Hepatocyte (in vitro differentiated cells): Measurements from ENCODE around the gene UTRN. TPM values are rescaled to one million over a fixed set of nuclear protein-coding genes. Genes with fewer than 3 reads are reported as not detected.

ENCODE experiments used
- DNase-seq: peaks from one replicate; pipeline ENCODE4 v3.0.0-alpha.2; 2016; ENCODE audit warnings: low spot score
- H2AFZ ChIP-seq: fragments of 200-600 bp; sonication (generic); 2 replicates; pipeline ENCODE4 v1.6.0; 2016; ENCODE audit warnings: antibody characterized with exemption, mild to moderate bottlenecking
- H3K27ac ChIP-seq: fragments of 200-600 bp; sonication (generic); 2 replicates; pipeline ENCODE4 v1.5.1; 2016; ENCODE audit warnings: mild to moderate bottlenecking
- H3K27me3 ChIP-seq: fragments of 200-600 bp; sonication (generic); 2 replicates; pipeline ENCODE4 v1.6.1; 2016
- H3K36me3 ChIP-seq: fragments of 200-600 bp; sonication (generic); replicated peaks from 2 replicates; pipeline ENCODE4 v1.5.1; 2016; ENCODE audit warnings: low read depth; ENCODE audit not compliant: insufficient read depth
- H3K4me1 ChIP-seq: fragments of 200-600 bp; sonication (generic); 2 replicates; pipeline ENCODE4 v1.5.1; 2016; ENCODE audit warnings: mild to moderate bottlenecking, moderate library complexity; ENCODE audit not compliant: insufficient read depth
- H3K4me2 ChIP-seq: fragments of 200-600 bp; sonication (generic); 2 replicates; pipeline ENCODE4 v1.6.0; 2016
- H3K4me3 ChIP-seq: fragments of 200-600 bp; sonication (generic); 2 replicates; pipeline ENCODE4 v1.5.1; 2016; ENCODE audit warnings: mild to moderate bottlenecking
- H3K79me2 ChIP-seq: fragments of 200-600 bp; sonication (generic); 2 replicates; pipeline ENCODE4 v1.6.0; 2017; ENCODE audit warnings: mild to moderate bottlenecking
- H3K9me2 ChIP-seq: fragments of 200-600 bp; sonication (generic); replicated peaks from 2 replicates; pipeline ENCODE4 v1.6.0; 2017; ENCODE audit warnings: mild to moderate bottlenecking; ENCODE audit not compliant: insufficient read depth
- H3K9me3 ChIP-seq: fragments of 200-600 bp; sonication (generic); 2 replicates; pipeline ENCODE4 v1.5.1; 2016; ENCODE audit warnings: low read depth, mild to moderate bottlenecking
- H4K20me1 ChIP-seq: fragments of 200-600 bp; sonication (generic); 2 replicates; pipeline ENCODE4 v1.6.0; 2016; ENCODE audit warnings: mild to moderate bottlenecking; ENCODE audit not compliant: insufficient read depth, poor library complexity, severe bottlenecking
- CTCF ChIP-seq: fragments of 200-600 bp; sonication (generic); IDR thresholded peaks from 2 replicates; pipeline ENCODE4 v1.5.1; 2016; ENCODE audit warnings: antibody characterized with exemption, mild to moderate bottlenecking; ENCODE audit not compliant: poor library complexity
- EZH2 ChIP-seq: fragments of 200-600 bp; sonication (generic); IDR thresholded peaks from 2 replicates; pipeline ENCODE4 v1.6.1; 2016; ENCODE audit warnings: antibody characterized with exemption, mild to moderate bottlenecking, borderline replicate concordance
- EZH2phosphoT487 ChIP-seq: fragments of 200-600 bp; sonication (generic); IDR thresholded peaks from one replicate; pipeline ENCODE4 v1.6.1; 2018; ENCODE audit warnings: antibody characterized with exemption, mild to moderate bottlenecking, low read depth, moderate library complexity; ENCODE audit not compliant: unreplicated experiment, severe bottlenecking
- WGBS: methylation state at CpG from one replicate; pipeline ENCODE4 v1.1.6; 2016; ENCODE audit warnings: low lambda C conversion rate; ENCODE audit errors: missing lambda C conversion rate; 5-methylcytosine and 5-hydroxymethylcytosine counted together
- polyA plus RNA-seq: library from polyadenylated mRNA; unstranded; fragments of >200 nt; fragmentation: Nextera tagmentation; extraction: Ambion mirVana; gene quantifications from 2 replicates; pipeline ENCODE4 v1.2.1, GENCODE V29; 2016
- total RNA-seq: library from RNA; depleted of rRNA; stranded (reverse); fragments of >200 nt; gene quantifications from 2 replicates; pipeline ENCODE4 v1.2.3, GENCODE V29; 2014

UTRN gene
- total and polyA plus RNA-seq, 2 experiments from 2014 or later: 33.1 to 112 TPM

GRCh38 chr6:144310765-144311164 lies 25.6 kb downstream of the UTRN start:
- Histone ChIP-seq H4K20me1 (no peaks in the 10 kb centered on the region), H3K27me3 (no peaks in the 10 kb centered on the region), H2AFZ (no peak overlapping the region), H3K4me1 (no peaks in the 10 kb centered on the region), H3K9me3 (no peaks in the 10 kb centered on the region), H3K9me2 (no peaks in the 10 kb centered on the region), H3K79me2 (peaks cover 59% of the 10 kb centered on the region), H3K4me2 (no peak overlapping the region), H3K4me3 (no peak overlapping the region), H3K27ac (no peak overlapping the region), H3K36me3 (no peaks in the 10 kb centered on the region)
- DNase-seq: no peak
- no peak for TF ChIP-seq CTCF
- no peak for TF ChIP-seq EZH2
- TF ChIP-seq EZH2phosphoT487: no peak
- 89% methylated on average over 5 of the region's 5 CpGs for WGBS

DNA sequence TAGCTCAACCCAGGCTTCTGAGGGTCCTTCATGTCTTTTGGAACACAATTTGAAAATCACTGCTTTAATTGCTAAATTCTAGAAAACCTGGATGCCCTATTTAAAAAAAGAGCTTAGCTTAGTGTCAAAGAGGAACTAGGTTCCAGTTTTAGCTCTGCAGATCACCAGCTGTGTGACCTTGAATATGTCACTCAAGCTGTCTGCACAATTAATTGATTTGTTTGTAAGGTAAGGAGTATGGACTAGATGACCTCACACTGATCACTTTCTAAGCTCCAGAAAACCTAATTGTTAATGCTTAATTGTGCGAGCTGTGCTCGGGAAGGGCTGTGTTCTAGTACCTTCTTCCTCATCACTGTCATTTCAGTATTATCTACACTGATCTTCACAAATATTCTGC lies 26.2 kb downstream of the UTRN start:
- Histone ChIP-seq H3K4me3 (no peak overlapping the region), H3K36me3 (no peaks in the 10 kb centered on the region), H3K4me2 (no peak overlapping the region), H3K9me2 (no peaks in the 10 kb centered on the region), H2AFZ (no peak overlapping the region), H3K27ac (no peak overlapping the region), H3K79me2 (peaks cover 57% of the 10 kb centered on the region), H3K4me1 (no peaks in the 10 kb centered on the region), H3K9me3 (no peaks in the 10 kb centered on the region), H3K27me3 (no peaks in the 10 kb centered on the region), H4K20me1 (no peaks in the 10 kb centered on the region)
- DNase-seq: no peak
- 92% methylated on average over 2 of the region's 2 CpGs for whole genome bisulfite sequencing
- no peak for TF ChIP-seq CTCF
- no peak for TF ChIP-seq EZH2
- no peak for TF ChIP-seq EZH2phosphoT487

- Histone ChIP-seq H3K4me1 (no peaks in the 10 kb centered on the region), H3K9me3 (no peaks in the 10 kb centered on the region), H3K36me3 (no peaks in the 10 kb centered on the region), H3K9me2 (no peaks in the 10 kb centered on the region), H3K79me2 (peaks cover 64% of the 10 kb centered on the region), H3K4me3 (no peak overlapping the region), H4K20me1 (no peaks in the 10 kb centered on the region), H3K4me2 (no peak overlapping the region), H3K27me3 (no peaks in the 10 kb centered on the region), H3K27ac (no peak overlapping the region), H2AFZ (no peak overlapping the region)
- 82% methylated on average over 5 of the region's 5 CpGs for WGBS
- no peak for DNase-seq
- TF ChIP-seq CTCF (no peak), EZH2phosphoT487 (no peak), EZH2 (no peak)
Measured at GRCh38 chr6:144314003-144314485, 28.9 kb downstream of the UTRN start.

DNA sequence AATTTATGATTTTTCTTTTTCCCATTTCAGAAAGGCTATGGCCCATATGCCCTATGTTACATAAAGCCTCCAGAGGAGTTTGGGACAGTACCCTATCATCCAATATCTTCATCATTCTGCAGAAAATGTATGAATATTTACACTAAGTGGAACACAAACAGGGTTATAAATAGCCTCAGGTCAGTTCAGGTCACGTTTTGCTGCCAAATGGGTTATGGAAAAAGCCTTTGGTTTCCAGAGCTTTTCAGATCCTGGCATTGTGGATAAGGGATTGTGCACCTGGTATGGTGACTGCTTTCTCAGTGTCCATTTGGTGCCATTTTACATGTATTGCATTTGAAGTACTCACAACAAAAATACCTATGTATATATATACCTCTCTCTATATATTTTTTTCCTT lies 29.4 kb downstream of the UTRN start:
- Histone ChIP-seq H3K4me1 (no peaks in the 10 kb centered on the region), H3K4me2 (no peak overlapping the region), H3K9me2 (no peaks in the 10 kb centered on the region), H3K27me3 (no peaks in the 10 kb centered on the region), H4K20me1 (no peaks in the 10 kb centered on the region), H3K36me3 (no peaks in the 10 kb centered on the region), H3K27ac (no peak overlapping the region), H3K79me2 (peaks cover 65% of the 10 kb centered on the region), H3K9me3 (no peaks in the 10 kb centered on the region), H3K4me3 (no peak overlapping the region), H2AFZ (no peak overlapping the region)
- TF ChIP-seq CTCF (no peak), EZH2phosphoT487 (no peak), EZH2 (no peak)
- 92% methylated on average over 1 of the region's 1 CpG for WGBS
- DNase-seq: no peak
